HG02759 (cell line): Measurements from ENCODE around the gene S1PR4.
"Not testable (repeated sequence)": the region's sequence is repeated elsewhere in the genome, so short reads cannot be mapped to it uniquely, and the experiment has no call there.

Experiments
- ATAC-seq: cut with Tn5 transposase; IDR thresholded peaks from one replicate; pipeline ENCODE4 v1.9.1; 2021; ENCODE audit warnings: mild to moderate bottlenecking, moderate library complexity; ENCODE audit not compliant: unreplicated experiment

The S1PR4 gene

GRCh38 chr19:3210347-3211017 is 31.9 kb downstream of the S1PR4 start:
- no peak for ATAC-seq

GRCh38 chr19:3211191-3211590 is 32.6 kb downstream of the S1PR4 start:
- no peak for ATAC-seq

DNA sequence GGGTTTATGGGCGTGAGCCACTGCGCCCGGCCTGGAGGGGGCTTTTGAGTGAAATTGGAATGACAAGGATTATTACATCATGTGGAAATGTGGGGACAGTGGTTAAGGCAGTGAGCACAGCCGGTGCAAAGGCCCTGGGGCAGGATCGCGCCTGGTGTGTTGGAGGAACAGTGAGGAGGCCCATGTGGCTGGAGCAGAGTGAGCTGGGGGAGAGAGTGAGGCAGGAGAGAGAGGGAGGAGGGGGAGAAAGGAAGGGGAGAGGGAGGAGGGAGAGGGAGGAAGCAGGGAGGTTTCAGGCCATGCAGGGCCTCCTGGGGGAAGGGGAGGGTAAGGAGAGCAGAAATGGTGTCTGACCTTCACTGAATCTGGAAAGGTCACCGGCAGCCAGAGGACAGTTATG is 34.6 kb downstream of the S1PR4 start:
- ATAC-seq: no peak

- no peak for ATAC-seq
Measured at GRCh38 chr19:3216874-3217273, 38.3 kb downstream of the S1PR4 start.

DNA sequence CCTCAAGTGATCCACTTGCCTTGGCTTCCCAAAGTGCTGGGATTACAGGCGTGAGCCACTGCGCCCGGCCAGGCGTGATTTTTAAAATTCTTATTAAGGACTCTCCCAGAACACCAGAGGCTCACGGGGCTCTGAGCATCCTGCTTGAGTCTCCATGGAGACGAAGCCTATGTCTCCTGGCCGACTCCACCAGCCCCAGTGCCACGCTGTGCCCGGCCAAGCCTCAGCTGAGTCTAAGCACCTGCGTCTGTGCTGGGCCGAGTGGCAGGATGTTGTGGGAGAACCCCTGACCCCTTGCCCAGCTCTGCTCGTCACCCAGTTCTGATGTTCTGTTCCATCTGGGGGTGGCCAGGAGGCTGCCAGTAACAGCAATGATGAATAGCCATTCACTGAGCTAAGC is 42.0 kb downstream of the S1PR4 start:
- ATAC-seq: no peak

DNA sequence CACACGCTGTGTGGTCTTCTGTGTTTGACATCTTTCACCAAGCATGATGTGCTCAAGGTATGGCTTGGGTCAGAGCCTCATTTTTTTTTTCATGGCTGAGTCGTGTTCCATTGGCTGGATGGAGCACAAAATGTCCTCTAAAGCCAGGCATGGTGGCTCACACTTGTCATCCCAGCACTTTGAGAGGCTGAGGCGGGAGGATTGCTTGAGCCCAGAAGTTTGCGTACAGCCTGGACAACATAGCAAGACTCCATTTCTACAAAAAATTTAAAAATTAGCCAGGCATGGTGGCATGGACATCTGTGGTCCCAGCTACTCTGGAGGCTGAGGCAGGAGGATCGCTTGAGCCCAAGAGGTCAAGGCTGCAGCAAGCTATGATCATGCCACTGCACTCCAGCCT is 43.0 kb downstream of the S1PR4 start:
- not testable (repeated sequence) for ATAC-seq

GRCh38 chr19:3222709-3223108 is 44.1 kb downstream of the S1PR4 start:
- ATAC-seq: no peak

- ATAC-seq: no peak
Measured at GRCh38 chr19:3224346-3225168, 46.0 kb downstream of the S1PR4 start, which contains the start of gene CELF5. Gene CELF5 (plus strand): TSS chr19:3224661. CDS start chr19:3224740, 79 bp downstream.

- ATAC-seq: no peak
Measured at GRCh38 chr19:3225169-3225485, 46.6 kb downstream of the S1PR4 start.

DNA sequence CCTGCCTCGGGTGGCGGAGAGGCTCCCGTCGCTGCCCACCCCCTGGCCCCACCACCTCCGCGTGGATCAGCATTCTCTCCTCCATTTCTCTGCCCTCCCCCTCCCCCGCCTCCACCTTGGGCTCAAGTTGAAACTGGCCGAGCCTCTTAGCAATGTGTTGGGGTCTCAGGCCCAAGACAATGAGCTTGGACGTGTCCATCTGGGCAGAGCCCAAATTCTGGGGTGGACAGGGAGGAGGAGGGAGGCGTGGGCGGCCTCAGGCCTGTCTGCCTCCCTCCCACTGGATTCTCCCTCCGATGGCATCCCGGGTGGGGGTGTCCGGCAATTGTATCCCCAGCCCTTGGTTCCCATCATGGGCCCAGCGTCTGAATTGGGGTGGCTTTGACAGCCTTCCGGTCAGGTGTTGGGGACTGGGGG is 47.1 kb downstream of the S1PR4 start:
- ATAC-seq: no peak

- ATAC-seq: no peak
Measured at GRCh38 chr19:3227054-3227626, 48.6 kb downstream of the S1PR4 start.

DNA sequence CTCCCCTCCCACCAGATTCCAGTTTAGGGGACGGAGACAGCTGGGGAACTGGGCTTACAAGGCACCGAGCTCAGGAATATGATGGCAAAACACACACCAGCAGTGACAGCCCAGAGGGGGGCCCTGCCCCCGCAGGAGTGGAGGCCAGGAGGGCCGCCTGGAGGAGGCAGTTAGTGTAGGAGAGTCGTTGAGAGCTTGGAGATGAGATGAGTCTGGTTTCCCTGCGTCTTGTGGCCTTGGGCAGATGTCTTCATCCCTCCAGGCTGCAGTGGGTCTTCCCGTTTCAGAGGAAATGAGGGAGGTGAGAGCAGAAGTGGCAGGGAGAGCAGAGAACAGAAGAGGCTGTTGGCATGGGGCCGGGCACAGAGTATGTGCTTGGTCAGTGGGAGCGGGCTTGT is 50.8 kb downstream of the S1PR4 start:
- ATAC-seq: no peak
